NB4 (cell line): ENCODE data around the gene CASP3.

Experiments used
- DNase-seq: peaks from one replicate; pipeline ENCODE4 v3.0.0; 2010; ENCODE audit warnings: low read depth
- H3K4me3 ChIP-seq: one replicate; pipeline ENCODE4 v1.5.1; 2011; ENCODE audit warnings: mild to moderate bottlenecking, low read depth, low read length, moderate library complexity
- CTCF ChIP-seq: IDR thresholded peaks from one replicate; pipeline ENCODE4 v1.5.1; 2012; ENCODE audit warnings: low read depth, low read length
- MAX ChIP-seq: IDR thresholded peaks from 2 replicates; pipeline ENCODE4 v1.6.1; 2011; ENCODE audit warnings: low read depth, low read length
- MYC ChIP-seq: IDR thresholded peaks from 2 replicates; pipeline ENCODE4 v1.6.1; 2011; ENCODE audit warnings: low read depth, low read length
- POLR2A ChIP-seq: IDR thresholded peaks from 2 replicates; pipeline ENCODE4 v1.6.1; 2011; ENCODE audit warnings: mild to moderate bottlenecking; ENCODE audit not compliant: insufficient read length; ENCODE audit errors: extremely low read depth

Gene CASP3

GRCh38 chr4:184587701-184588100 is 61.5 kb downstream of the CASP3 start:
- H3K4me3 ChIP-seq: no peak overlapping the region
- no peak for DNase-seq
- no peak for TF ChIP-seq CTCF
- no peak for TF ChIP-seq POLR2A
- no peak for TF ChIP-seq MAX
- no peak for TF ChIP-seq MYC

GRCh38 chr4:184587221-184587620 is 62.0 kb downstream of the CASP3 start:
- TF ChIP-seq CTCF: no peak
- TF ChIP-seq MYC: no peak
- DNase-seq: no peak
- H3K4me3 ChIP-seq: no peak overlapping the region

- no peak for TF ChIP-seq CTCF
- TF ChIP-seq MAX: no peak
- no peak for TF ChIP-seq POLR2A
- no peak for TF ChIP-seq MYC
- no peak overlapping the region for H3K4me3 ChIP-seq
- DNase-seq: no peak
These were observed 65.3 kb downstream of the CASP3 start for GRCh38 chr4:184583738-184584502.
